BLaER1 treated with 17β-estradiol and CSF1 and Interleukin-3, amounts not matched to agents 10 nM and 100 nM (cell line): Measurements from ENCODE around the gene TTLL1.

Experiments used
- H3K27ac ChIP-seq, 11 experiments: shearing (Covaris generic); formaldehyde crosslinking; 2 replicates each; pipeline ENCODE4 v1.8.1; 2022
- H3K27me3 ChIP-seq, 11 experiments: shearing (Covaris generic); formaldehyde crosslinking; 2 replicates each; pipeline ENCODE4 v1.8.1; 2022
- H3K36me3 ChIP-seq, 11 experiments: shearing (Covaris generic); formaldehyde crosslinking; 2 replicates each; pipeline ENCODE4 v1.8.1; 2022
- H3K4me1 ChIP-seq, 10 experiments: shearing (Covaris generic); formaldehyde crosslinking; 2 replicates each; pipeline ENCODE4 v1.8.1; 2022
- H3K4me2 ChIP-seq, 11 experiments: shearing (Covaris generic); formaldehyde crosslinking; 2 replicates each; pipeline ENCODE4 v1.8.1; 2022
- H3K4me3 ChIP-seq, 10 experiments: shearing (Covaris generic); formaldehyde crosslinking; 2 replicates each; pipeline ENCODE4 v1.8.1; 2022
- H3K9ac ChIP-seq, 11 experiments: shearing (Covaris generic); formaldehyde crosslinking; 2 replicates each; pipeline ENCODE4 v1.8.1; 2022
- H3K9me3 ChIP-seq, 11 experiments: shearing (Covaris generic); formaldehyde crosslinking; replicated peaks in 1 of 11; 2 replicates each; pipeline ENCODE4 v1.8.1; 2022
- H4K20me1 ChIP-seq, 11 experiments: shearing (Covaris generic); formaldehyde crosslinking; 2 replicates each; pipeline ENCODE4 v1.8.1; 2022
- Cebpa-rat ChIP-seq, 11 experiments: shearing (Covaris generic); IDR thresholded peaks; 2 replicates each; pipeline ENCODE4 v1.8.1; 2022

TTLL1 gene

GRCh38 chr22:43129426-43130425 is 40.5 kb upstream of the TTLL1 start:
- H3K4me2 ChIP-seq = peak overlapping the region; percentile 84 to 100 (median 96)
- H3K36me3 ChIP-seq = peaks cover 18 to 42% (median 39%) of the 10 kb centered on the region in 11 experiments
- peak overlapping the region in 8 of 11 experiments; percentile 19 to 78 (median 69); a peak in 15 of 22 replicates for H3K27ac ChIP-seq
- H3K4me1 ChIP-seq = peaks cover 41 to 71% (median 62%) of the 10 kb centered on the region in 10 experiments
- H3K9me3 ChIP-seq = no peaks in the 10 kb centered on the region
- H3K4me3 ChIP-seq = peak overlapping the region in 6 of 10 experiments; percentile 9 to 48 (median 34); a peak in 6 of 20 replicates
- H4K20me1 ChIP-seq = peaks cover 0 to 55% (median 38%) of the 10 kb centered on the region in 11 experiments; a peak in 17 of 22 replicates
- peak overlapping the region; percentile 10 to 72 (median 57); a peak in 17 of 22 replicates for H3K9ac ChIP-seq
- no peaks in the 10 kb centered on the region for H3K27me3 ChIP-seq
- TF ChIP-seq Cebpa-rat (IDR thresholded peaks at IDR 0.05) = no peak

GRCh38 chr22:43128928-43129424 is 39.8 kb upstream of the TTLL1 start:
- H4K20me1 ChIP-seq = peaks cover 0 to 51% (median 36%) of the 10 kb centered on the region in 11 experiments; a peak in 17 of 22 replicates
- H3K27ac ChIP-seq = peak overlapping the region in 8 of 11 experiments; percentile 51 to 78 (median 72); a peak in 17 of 22 replicates
- no peaks in the 10 kb centered on the region for H3K9me3 ChIP-seq
- peak overlapping the region in 7 of 10 experiments; percentile 12 to 48 (median 31); a peak in 9 of 20 replicates for H3K4me3 ChIP-seq
- TF ChIP-seq Cebpa-rat (IDR thresholded peaks at IDR 0.05) = no peak
- peak overlapping the region in 10 of 11 experiments; percentile 10 to 72 (median 59); a peak in 17 of 22 replicates for H3K9ac ChIP-seq
- peaks cover 41 to 79% (median 70%) of the 10 kb centered on the region in 10 experiments for H3K4me1 ChIP-seq
- H3K36me3 ChIP-seq = peaks cover 10 to 34% (median 32%) of the 10 kb centered on the region in 11 experiments
- H3K4me2 ChIP-seq = peak overlapping the region; percentile 84 to 100 (median 96)
- H3K27me3 ChIP-seq = no peaks in the 10 kb centered on the region

GRCh38 chr22:43128116-43128515 is 38.9 kb upstream of the TTLL1 start:
- Histone ChIP-seq H3K27ac (peak overlapping the region in 9 of 11 experiments; percentile 7 to 78 (median 71); a peak in 17 of 22 replicates), H3K36me3 (peaks cover 6 to 25% (median 23%) of the 10 kb centered on the region in 11 experiments), H3K27me3 (no peaks in the 10 kb centered on the region), H3K9me3 (no peaks in the 10 kb centered on the region), H3K4me2 (peak overlapping the region; percentile 84 to 100 (median 96)), H3K9ac (peak overlapping the region in 8 of 11 experiments; percentile 28 to 72 (median 62); a peak in 16 of 22 replicates), H3K4me3 (peak overlapping the region in 5 of 10 experiments; percentile 12 to 48 (median 20); a peak in 7 of 20 replicates), H4K20me1 (peaks cover 0 to 46% (median 34%) of the 10 kb centered on the region in 11 experiments; a peak in 17 of 22 replicates), H3K4me1 (peaks cover 41 to 87% (median 78%) of the 10 kb centered on the region in 10 experiments)
- no peak for TF ChIP-seq Cebpa-rat (IDR thresholded peaks at IDR 0.05)

- H3K4me1 ChIP-seq = peaks cover 41 to 95% (median 86%) of the 10 kb centered on the region in 10 experiments
- peak overlapping the region in 8 of 11 experiments; percentile 28 to 72 (median 62); a peak in 16 of 22 replicates for H3K9ac ChIP-seq
- H3K4me3 ChIP-seq = peak overlapping the region in 3 of 10 experiments; percentile 20 to 48 (median 22); a peak in 3 of 20 replicates
- no peak for TF ChIP-seq Cebpa-rat (IDR thresholded peaks at IDR 0.05)
- peaks cover 0 to 45% (median 28%) of the 10 kb centered on the region in 11 experiments; a peak in 17 of 22 replicates for H4K20me1 ChIP-seq
- peak overlapping the region; percentile 84 to 100 (median 96) for H3K4me2 ChIP-seq
- no peaks in the 10 kb centered on the region for H3K9me3 ChIP-seq
- no peaks in the 10 kb centered on the region for H3K27me3 ChIP-seq
- peaks cover 0 to 18% (median 15%) of the 10 kb centered on the region in 11 experiments; a peak in 19 of 22 replicates for H3K36me3 ChIP-seq
- H3K27ac ChIP-seq = peak overlapping the region in 9 of 11 experiments; percentile 7 to 78 (median 71); a peak in 17 of 22 replicates
Observed at GRCh38 chr22:43127166-43127908, 38.1 kb upstream of the TTLL1 start.

GRCh38 chr22:43126501-43127165 is 37.4 kb upstream of the TTLL1 start:
- no peak overlapping the region; a peak in 1 of 20 replicates for H3K4me3 ChIP-seq
- peak overlapping the region; percentile 84 to 100 (median 96); a peak in 21 of 22 replicates for H3K4me2 ChIP-seq
- no peak for TF ChIP-seq Cebpa-rat (IDR thresholded peaks at IDR 0.05)
- no peaks in the 10 kb centered on the region for H3K9me3 ChIP-seq
- H4K20me1 ChIP-seq = peaks cover 0 to 41% (median 25%) of the 10 kb centered on the region in 11 experiments; a peak in 17 of 22 replicates
- peak overlapping the region in 4 of 11 experiments; percentile 71 to 78 (median 76); a peak in 7 of 22 replicates for H3K27ac ChIP-seq
- H3K27me3 ChIP-seq = no peaks in the 10 kb centered on the region
- H3K36me3 ChIP-seq = peaks cover 0 to 11% (median 8%) of the 10 kb centered on the region in 11 experiments; a peak in 15 of 22 replicates
- H3K4me1 ChIP-seq = peaks cover 47 to 97% (median 93%) of the 10 kb centered on the region in 10 experiments
- H3K9ac ChIP-seq = peak overlapping the region in 6 of 11 experiments; percentile 28 to 72 (median 63); a peak in 6 of 22 replicates

- H3K4me2 ChIP-seq = peak overlapping the region; percentile 59 to 100 (median 80)
- H3K36me3 ChIP-seq = no peaks in the 10 kb centered on the region
- H4K20me1 ChIP-seq = peaks cover 0 to 54% (median 7%) of the 10 kb centered on the region in 11 experiments; a peak in 10 of 22 replicates
- H3K4me1 ChIP-seq = peaks cover 37 to 100% (median 97%) of the 10 kb centered on the region in 10 experiments
- H3K4me3 ChIP-seq = no peak overlapping the region; a peak in 1 of 20 replicates
- peak overlapping the region in 4 of 11 experiments; percentile 22 to 64 (median 53); a peak in 6 of 22 replicates for H3K27ac ChIP-seq
- peak overlapping the region in 4 of 11 experiments; percentile 4 to 63 (median 28); a peak in 4 of 22 replicates for H3K9ac ChIP-seq
- TF ChIP-seq Cebpa-rat (IDR thresholded peaks at IDR 0.05) = no peak
- H3K9me3 ChIP-seq = no peaks in the 10 kb centered on the region
- H3K27me3 ChIP-seq = peaks cover 0 to 21% (median 0%) of the 10 kb centered on the region in 11 experiments; a peak in 7 of 22 replicates
Observed at GRCh38 chr22:43118953-43119458, 29.8 kb upstream of the TTLL1 start.
